ENCODE data around the gene DNAJB1.
"Not testable (repeated sequence)": the region's sequence is repeated elsewhere in the genome, so short reads cannot be mapped to it uniquely, and the experiment has no call there.

The DNAJB1 gene

GRCh38 chr19:14519860-14520407 is 1.7 kb upstream of the DNAJB1 start:
- DNase-seq, result peak; percentile 54

DNA sequence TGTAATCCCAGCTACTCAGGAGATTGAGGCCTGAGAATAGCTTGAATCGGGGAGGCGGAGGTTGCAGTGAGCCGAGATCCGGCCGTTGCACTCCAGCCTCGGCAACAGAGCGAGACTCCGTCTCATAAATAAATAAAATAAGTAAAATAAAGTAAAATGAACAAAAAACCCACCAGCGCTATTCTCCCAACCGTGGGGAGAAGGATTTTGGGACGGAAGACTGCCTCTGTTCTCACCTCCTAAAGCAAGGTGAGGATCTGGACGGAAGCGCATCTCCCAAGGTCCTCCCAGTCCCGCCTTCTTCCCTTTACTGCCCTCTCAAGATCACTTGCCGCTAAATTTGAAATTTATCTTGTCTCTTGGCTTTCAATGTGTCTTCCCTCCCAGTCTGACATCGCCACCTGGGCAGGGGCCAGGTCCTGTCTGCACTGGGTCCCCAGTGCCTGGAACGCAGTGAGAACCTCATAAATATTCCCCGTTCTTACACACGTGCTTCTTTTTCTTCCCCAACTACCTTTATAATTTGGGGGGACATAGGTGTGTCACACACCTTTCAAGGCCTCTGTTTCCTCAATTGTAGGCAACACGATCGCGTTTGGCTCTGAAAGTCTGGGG is 1.2 kb upstream of the DNAJB1 start:
- DNase-seq, result no peak

DNA sequence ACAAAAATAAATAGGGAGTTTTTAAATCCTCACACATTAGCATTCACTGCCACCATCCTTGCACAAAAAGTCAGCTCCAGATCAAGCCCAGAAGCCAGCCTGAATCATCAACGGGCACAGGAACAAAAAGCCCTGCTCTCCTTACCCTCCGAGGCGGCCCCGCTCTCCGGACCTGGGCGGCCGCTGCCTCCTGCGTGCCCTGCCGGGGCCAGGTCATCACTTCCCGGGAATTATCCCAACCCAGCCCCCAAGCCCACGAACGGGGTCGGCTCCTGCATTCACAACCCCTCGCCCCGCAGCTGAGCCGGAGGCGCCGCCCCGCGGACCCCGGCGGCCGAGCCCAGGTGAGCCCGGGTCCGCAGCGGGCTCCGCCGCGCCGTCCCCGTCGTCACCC is 754 bp downstream of the DNAJB1 start:
- no peak for DNase-seq

GRCh38 chr19:14516746-14517438 is 1.3 kb downstream of the DNAJB1 start:
- peak; percentile 25 for DNase-seq

DNA sequence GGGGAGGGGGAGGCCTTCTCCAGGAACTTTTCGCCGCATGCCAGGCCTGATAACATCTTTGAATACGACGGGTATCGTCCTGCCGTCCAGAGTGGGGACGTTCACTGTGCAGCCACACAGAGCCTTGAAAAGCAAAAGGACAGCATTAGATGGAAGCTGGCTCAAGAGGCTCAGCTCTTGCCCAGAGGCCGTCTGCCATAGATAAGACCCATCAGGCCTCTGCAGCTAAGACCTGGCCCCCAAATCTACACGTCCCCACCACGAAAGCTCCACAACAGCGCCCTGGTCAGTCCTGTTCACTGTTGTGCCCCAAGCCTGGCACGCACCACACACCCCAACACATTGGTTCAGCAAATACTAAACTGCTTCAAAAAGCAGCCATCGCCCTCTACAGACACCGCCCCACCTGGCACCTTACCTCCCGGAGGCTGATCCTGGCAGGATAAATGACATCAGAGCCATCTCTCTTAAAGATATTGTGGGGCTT is 2.1 kb downstream of the DNAJB1 start:
- peak; percentile 24 for DNase-seq

DNA sequence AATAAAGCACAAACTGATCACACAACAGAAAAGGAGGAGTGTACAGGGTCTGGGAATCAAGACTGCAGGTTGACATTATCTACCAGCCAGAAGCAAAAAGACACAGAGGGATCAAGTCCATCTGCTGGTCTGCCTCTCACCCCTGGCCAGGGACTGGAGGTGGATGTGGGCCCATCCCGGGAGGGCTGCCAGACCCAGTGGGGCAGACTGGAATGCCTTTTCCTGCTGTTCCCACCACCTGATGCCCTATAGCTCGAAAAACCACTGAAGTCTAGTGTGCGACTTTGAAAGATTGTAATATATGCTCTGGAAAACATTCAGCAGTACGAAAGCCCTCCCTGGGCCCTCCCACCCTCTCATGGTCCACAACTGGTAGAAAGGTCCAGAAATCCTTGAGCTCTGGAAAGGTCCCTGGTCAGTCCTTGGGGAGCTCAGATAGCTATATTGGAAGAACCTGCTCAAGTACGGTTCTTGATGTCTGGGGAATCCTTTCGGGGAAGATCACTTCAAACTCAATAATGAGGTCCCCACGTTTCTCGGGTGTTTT is 2.6 kb downstream of the DNAJB1 start:
- no peak for DNase-seq

GRCh38 chr19:14514215-14514863 is 3.9 kb downstream of the DNAJB1 start:
- DNase-seq, result no peak

GRCh38 chr19:14512406-14512961 is 5.7 kb downstream of the DNAJB1 start:
- no peak for DNase-seq

GRCh38 chr19:14511229-14511593 is 7.0 kb downstream of the DNAJB1 start:
- DNase-seq, result no peak

GRCh38 chr19:14510311-14511228 is 7.6 kb downstream of the DNAJB1 start:
- DNase-seq, result no peak

- no peak for DNase-seq
Observed at GRCh38 chr19:14507704-14508542, 10.3 kb downstream of the DNAJB1 start.

DNA sequence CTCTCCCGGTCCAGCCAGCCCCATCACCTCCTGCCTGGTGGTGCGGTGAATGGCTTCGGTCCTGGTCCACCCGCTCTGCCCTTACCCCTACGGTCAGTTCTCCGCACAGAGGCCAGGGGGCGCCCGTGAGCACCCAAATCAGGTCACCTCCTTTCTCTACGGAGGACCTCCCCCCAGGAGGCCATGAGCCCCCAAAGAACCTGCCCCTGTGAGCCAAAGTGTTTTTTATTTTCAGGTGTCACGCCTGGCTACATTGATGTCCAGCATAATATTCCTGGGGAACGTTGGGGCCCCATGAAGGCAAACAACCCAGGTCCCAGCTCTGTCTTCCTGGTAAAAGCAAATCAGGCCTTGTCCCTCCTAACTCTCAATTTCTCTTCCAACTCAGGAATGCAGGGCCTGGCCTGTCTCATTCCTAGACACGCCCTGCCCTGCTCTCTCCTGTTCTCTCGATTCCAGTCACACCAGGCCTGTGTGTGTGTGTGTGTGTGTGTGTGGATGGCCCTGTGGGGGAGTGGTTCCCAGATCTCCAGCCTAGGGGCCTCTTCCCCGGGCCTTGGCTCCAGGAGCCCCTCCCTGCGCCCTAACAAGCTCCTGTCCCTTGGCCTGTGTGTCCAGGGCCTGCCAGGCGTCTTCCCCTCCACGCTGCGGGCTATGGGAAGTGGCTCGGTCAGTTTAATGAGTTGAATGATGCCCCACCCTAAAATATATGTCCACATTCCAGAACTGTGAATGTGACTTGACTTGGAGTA is 12.5 kb downstream of the DNAJB1 start:
- peak; percentile 87 for DNase-seq

DNA sequence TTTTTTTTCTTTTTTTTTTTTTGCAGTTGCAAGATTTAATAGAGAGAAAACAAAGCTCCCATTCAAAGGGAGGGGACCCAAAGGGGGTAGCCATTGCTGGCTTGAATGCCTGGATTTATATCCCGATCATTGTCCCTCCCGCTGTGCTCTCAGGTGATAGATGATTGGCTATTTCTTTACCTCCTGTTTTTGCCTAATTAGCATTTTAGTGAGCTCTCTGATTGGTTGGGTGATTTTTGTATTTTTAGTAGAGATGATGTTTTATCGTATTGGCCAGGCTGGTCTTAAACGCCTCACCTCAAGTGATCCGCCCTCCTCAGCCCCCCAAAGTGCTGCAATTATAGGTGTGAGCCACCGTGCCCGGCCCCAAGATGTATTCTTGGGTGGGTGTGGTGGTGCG is 13.6 kb downstream of the DNAJB1 start:
- DNase-seq, result not testable (repeated sequence)

GRCh38 chr19:14503285-14503684 is 14.9 kb downstream of the DNAJB1 start:
- no peak for DNase-seq

- DNase-seq, result no peak
Observed at GRCh38 chr19:14502334-14503092, 15.7 kb downstream of the DNAJB1 start.

GRCh38 chr19:14497228-14497921 is 20.8 kb downstream of the DNAJB1 start:
- DNase-seq, result no peak

- DNase-seq, result no peak
Observed at GRCh38 chr19:14496834-14497227, 21.4 kb downstream of the DNAJB1 start.

GRCh38 chr19:14496029-14496833 is 22.0 kb downstream of the DNAJB1 start, which contains the start of gene GIPC1:
TSS of gene GIPC1 (minus strand) at chr19:14496127. CDS start at chr19:14482976, 13,151 bp downstream.
- DNase-seq, result peak; percentile 89

Measured in CD4-positive, alpha-beta T cell treated with Interleukin-17A for 4 hours (primary cell).